NCI-H524 treated with DMSO at 0.1 percent for 48 hours (cell line): Measurements from ENCODE around the gene LITAFD.

ENCODE experiments used
- DNase-seq: peaks from one replicate; lab custom pipeline; 2025; lab: John Stamatoyannopoulos, UW

LITAFD gene

DNA sequence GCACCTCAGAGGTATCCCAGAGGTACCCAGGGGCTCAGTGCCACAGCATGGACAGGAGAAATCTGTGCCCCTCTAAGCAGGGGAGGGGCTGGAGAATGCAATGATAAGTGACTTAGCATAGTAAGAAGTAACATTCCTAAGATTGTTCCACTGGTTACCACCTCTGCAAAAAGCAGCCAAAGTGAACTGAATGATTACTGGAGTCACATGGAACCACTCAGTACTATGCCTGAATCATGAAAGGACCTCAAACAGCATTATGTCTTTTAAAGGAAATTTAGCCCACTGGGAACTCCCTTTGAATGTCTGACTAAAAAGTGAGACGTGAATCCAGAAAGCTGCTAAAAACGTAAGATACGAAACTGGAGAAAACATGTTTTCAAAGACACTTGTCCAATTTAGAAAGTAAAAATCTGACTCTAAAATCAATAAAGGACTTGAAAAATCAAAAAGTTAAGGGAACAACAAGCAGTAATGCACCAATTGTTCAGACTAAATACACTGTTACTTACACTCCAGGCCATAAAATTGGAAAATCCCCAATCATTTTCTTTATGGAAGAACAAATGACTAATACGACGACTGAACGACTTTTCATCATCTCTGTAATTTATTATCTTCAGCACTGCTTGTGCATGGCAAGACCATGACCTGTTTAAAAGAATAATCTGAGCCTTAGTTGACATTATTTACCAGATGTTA lies 38.6 kb downstream of the LITAFD start:
- no peak for DNase-seq

DNA sequence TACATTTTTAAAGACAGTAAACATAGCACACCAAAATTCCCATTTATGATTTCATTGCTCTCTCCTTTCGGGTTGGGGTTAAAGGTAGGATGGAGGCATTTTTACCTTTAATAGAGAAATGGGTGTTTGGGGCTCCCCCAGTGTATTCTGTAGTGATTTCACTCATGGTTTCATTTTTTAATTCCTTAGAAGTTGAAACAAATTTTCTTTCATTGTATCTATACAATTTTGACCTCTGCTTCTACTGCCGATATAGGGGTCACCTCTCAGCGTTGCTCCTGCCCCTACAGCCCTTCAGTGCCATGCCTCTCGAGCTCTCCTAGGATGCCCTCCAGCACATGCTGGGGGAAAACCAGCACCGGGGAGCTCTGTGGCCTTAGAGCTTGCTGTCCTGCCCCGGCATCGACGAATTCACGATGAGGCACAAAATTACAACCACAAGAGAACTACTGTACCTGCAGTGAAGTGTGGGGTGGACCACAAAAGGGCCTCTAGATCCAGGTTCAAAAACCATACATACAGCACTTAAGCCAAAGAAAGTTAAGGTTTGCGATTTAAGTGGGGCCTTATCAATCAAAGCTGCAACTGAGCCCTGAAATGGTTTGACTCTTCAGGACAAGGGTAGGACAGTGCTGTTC lies 39.3 kb downstream of the LITAFD start:
- DNase-seq = no peak

DNA sequence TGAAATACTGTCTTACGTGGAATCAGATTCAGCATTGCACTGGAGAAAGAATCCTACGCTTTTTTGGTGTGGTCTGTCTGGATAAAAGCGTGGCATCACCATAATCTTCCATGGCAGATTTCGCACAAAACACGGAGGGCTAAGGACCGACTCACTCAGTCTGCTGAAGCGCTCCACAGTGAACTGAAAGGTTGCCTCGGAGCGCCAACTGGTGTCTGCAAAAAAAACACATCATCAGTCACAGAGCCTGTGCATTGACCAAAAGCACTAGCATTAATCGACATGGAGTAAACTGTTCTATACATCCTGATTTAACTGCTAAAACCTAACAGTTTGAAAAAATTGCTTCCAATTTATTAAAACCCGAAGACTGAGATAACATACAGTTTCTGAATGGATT lies 41.0 kb downstream of the LITAFD start:
- no peak for DNase-seq

DNA sequence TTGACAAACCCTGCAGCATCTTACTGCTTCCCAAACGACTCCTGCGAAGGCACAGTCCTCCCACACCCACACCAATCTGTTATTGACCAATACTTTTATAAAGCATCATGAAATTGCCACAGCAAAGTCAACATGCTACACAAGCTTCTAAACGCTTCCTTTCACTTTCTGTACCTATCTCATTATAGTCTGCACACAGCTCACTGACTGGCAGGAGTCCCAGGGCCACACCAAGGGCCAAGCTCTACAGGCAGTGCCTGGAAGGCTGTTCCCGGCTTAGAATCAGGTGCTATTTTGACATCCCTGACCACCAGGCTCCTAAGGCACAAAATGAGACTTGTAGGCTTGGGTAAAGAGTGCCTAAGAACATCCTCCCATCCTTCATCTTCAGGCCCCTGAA lies 42.1 kb downstream of the LITAFD start:
- DNase-seq = no peak

DNA sequence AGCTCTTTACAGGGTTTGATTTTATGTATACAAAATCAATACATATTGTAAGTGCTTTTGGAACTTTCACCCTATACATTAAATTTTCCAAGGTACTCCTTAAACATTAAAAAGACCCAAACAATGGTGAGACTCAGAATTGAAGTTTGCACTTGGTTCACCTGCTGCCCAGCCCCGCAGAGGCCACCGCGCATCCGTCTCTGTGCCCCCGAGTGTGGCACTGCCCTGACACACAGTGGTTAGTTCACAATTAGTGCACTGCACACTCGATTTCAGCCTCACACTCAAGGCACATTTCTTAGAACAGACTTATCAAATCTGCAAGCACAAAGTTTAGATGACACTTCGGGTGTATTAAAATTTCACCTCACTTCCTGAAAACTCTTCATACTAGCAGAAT lies 43.3 kb downstream of the LITAFD start:
- no peak for DNase-seq

DNA sequence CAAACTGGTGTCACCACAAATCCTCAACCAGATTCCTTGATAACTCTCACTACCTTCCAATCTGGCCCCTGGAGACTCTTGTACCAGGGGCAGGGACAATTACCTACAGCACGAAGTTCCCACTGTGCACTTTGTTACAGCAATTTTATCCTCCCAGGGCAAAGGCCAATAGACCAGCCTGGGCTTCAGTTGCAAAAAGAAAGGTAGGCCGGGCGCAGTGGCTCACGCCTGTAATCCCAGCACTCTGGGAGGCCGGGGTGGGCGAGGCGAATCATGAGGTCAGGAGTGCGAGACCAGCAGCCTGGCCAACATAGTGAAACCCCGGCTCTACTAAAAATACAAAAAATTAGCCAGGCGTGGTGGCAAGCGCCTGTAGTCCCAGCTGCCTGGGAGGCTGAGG lies 44.7 kb downstream of the LITAFD start:
- DNase-seq = no peak

DNA sequence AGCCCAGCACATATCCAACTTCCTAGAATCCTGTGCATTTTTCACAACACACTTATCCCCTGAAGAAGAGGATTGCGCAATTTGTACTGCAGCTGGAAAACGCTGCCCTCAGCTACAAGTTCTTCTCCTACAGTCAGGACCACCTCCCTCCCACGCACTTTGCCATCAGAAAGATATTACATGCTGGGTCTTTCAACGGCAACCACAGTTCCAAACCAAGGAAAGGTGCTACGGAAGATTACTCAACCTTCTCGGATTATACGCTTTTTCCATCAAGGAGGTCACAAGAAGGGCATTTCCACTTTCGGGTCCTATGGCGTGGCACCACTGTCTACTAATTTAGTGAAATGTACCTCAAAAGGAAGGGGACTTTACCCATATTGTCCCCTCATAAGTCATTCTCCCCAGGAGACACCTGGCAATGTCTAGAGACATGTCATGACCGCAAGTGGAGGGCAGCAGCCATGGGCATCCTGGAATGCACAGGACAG lies 46.4 kb downstream of the LITAFD start:
- DNase-seq = no peak

DNA sequence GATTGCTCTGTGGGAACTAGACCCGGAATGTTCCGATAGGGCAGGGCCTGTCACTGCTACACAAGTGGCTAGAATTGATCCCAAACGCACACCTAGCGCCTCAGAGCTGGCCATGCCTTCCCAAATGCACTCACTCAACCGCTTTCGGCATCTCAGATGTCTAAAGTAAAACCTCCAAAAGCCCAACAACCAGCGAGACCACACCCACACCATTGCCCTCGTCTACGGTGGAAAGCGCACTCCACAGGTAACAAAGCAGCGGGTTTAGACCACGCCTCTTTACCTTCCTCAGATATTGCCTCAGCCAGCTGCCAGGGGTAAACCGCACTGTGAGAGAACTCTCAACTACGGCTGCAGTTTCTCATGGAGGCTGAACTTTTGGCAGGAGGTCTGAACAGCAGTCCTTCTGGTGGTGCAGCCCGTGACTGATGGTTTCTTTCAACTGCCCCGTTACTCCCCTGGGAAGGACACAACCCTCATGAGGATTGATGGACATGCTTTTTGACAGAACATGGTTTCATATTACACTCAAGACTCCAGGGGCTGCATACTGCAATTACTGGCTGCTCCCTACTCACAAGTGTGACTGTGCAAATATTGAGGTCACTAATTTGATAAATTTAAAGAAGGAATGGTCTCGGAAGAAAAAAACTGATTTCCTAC lies 47.1 kb downstream of the LITAFD start:
- DNase-seq = no peak

DNA sequence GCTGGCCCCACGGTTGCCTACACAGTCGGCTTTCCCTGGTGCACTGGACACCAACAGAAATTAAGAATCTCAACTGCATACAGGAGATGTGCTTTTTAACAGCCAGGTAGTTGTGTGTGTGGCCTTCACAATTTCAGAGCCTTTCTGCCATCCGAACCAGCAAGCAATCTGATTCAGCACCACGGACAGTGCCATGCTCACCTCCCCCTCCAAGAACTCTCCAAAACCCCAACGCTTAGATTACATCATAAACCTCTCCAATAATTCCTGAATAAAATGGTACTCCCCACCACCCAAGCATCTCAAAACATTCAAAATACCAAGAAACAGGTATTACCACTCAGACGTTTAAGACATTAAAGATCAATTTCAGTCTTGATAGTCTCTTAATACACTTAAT lies 49.7 kb downstream of the LITAFD start:
- DNase-seq = no peak

DNA sequence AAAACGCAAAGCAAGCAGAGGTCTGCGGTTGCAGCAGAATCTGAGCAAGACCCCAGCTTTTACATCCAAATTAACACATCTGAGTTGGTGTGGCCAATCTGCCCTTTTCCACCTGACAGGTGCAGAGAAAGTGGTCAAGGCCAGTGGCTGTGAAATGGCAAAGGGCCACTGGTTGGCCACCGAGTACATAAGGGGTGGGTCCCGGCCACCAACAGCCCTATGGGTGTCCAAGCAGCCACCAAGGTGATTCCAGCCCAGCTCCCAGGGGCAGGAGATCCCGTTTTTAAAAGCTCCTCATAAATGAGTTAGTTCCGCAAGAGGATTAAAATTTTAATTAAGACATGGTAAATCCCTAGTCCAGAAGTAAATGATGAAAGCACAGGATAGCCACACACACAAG lies 52.5 kb downstream of the LITAFD start:
- DNase-seq = no peak
